K562 treated with DMSO at 1 percent for 12 hours (cell line): ENCODE measurements around the gene HDGFL2. TPM values are rescaled to one million over a fixed set of nuclear protein-coding genes. Genes with fewer than 3 reads are reported as not detected.

Source experiments
- total RNA-seq: library from RNA; unstranded; fragments of 300-600 nt; gene quantifications from 2 replicates; pipeline ENCODE4 v1.2.3, GENCODE V29; 2022; ENCODE audit not compliant: insufficient read depth

The HDGFL2 gene
- total RNA-seq = 47.7 and 49.5 TPM in 2 replicates

GRCh38 chr19:4472174-4472974 is at the start of gene HDGFL2:
Gene HDGFL2 (plus strand): TSS chr19:4472297. CDS start chr19:4472351, 54 bp downstream.

GRCh38 chr19:4457654-4458395 is 14.3 kb upstream of the HDGFL2 start, which contains the start of gene UBXN6:
Gene UBXN6 (minus strand): TSS chr19:4457794. CDS start chr19:4457697, 97 bp downstream.

GRCh38 chr19:4518345-4519171 is 46.5 kb downstream of the HDGFL2 start, which contains the start of gene PLIN4:
Gene PLIN4 (minus strand): TSS chr19:4518486. CDS start chr19:4518272, 214 bp downstream.

GRCh38 chr19:4534836-4535658 is 63.0 kb downstream of the HDGFL2 start, which contains the start of gene PLIN5:
Gene PLIN5 (minus strand): TSS chr19:4535224. CDS start chr19:4534074, 1,150 bp downstream.

GRCh38 chr19:4539693-4540581 is 67.8 kb downstream of the HDGFL2 start, which contains the start of gene LRG1:
Gene LRG1 (minus strand): TSS chr19:4540036. CDS start chr19:4540013, 23 bp downstream.

Other genes starting within 250 kb of the HDGFL2 start
- 2.0 TPM in 1 of 2 replicates, not detected in the other for gene EBI3, start 242.8 kb upstream of the HDGFL2 start, total RNA-seq
- 22.4 and 26.2 TPM in 2 replicates for gene YJU2, start 225.2 kb upstream of the HDGFL2 start, total RNA-seq
- gene SHD, start 193.0 kb upstream of the HDGFL2 start, total RNA-seq = not detected in 2 replicates
- gene TMIGD2, start 169.9 kb upstream of the HDGFL2 start, total RNA-seq = not detected in 2 replicates
- not detected in 2 replicates for gene FSD1, start 167.7 kb upstream of the HDGFL2 start, total RNA-seq
- 1.5 and 5.0 TPM in 2 replicates for gene STAP2, start 133.5 kb upstream of the HDGFL2 start, total RNA-seq
- gene MPND, start 128.7 kb upstream of the HDGFL2 start, total RNA-seq = 11.5 and 12.9 TPM in 2 replicates
- 78.4 and 89.0 TPM in 2 replicates for gene SH3GL1, start 71.8 kb upstream of the HDGFL2 start, total RNA-seq
- 46.1 and 85.8 TPM in 2 replicates for gene CHAF1A, start 69.7 kb upstream of the HDGFL2 start, total RNA-seq
- 126 and 174 TPM in 2 replicates for gene UBXN6, start 14.5 kb upstream of the HDGFL2 start, total RNA-seq
- gene PLIN4, start 46.2 kb downstream of the HDGFL2 start, total RNA-seq = 0.15 and 0.23 TPM in 2 replicates
- 0.28 and 1.3 TPM in 2 replicates for gene PLIN5, start 62.9 kb downstream of the HDGFL2 start, total RNA-seq
- 20.9 and 22.2 TPM in 2 replicates for gene LRG1, start 67.7 kb downstream of the HDGFL2 start, total RNA-seq
- gene SEMA6B, start 87.4 kb downstream of the HDGFL2 start, total RNA-seq = 3.0 TPM in 2 replicates
- gene TNFAIP8L1, start 167.2 kb downstream of the HDGFL2 start, total RNA-seq = 10.0 and 14.8 TPM in 2 replicates
- gene MYDGF, start 198.0 kb downstream of the HDGFL2 start, total RNA-seq = 289 and 338 TPM in 2 replicates